Activated naive CD4-positive, alpha-beta T cell (primary cell): ENCODE results near the gene TMEM253.

Source experiments
- DNase-seq, 4 experiments: peaks; one replicate each; lab custom pipeline; 2025; lab: John Stamatoyannopoulos, UW

TMEM253 gene

GRCh38 chr14:21103710-21104447 is 3.0 kb downstream of the TMEM253 start:
- DNase-seq, result peak; percentile 81 to 92 (median 87)

DNA sequence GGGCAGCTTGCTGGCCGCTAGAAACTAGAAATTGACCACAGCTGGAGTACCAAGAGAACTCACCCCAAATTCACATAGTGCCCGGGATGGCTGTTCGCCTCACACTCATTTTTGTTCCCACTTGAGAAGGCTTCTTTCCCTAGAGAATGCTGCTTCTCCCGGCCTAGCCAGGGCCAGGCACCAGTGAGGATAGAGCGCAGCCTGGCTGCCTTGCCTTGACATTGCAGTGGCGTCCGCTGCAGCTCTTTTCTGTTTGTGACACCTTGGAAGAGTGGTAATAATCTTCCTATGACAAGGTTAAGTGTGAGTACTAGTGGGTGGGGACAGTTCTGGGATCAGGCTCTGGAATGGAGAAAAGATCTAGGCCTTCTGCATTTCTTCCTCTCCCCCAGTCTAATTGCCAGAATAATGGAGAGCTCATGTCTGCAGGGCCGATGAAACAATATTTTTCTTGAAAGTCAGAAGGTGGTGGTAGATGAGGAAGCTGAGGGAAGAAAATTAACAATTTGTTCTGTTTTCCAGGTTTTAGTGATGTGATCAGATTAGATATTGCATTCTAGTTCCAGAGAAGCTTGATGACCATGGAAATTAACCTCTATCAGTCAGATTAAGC is 3.7 kb downstream of the TMEM253 start:
- peak in 3 of 4 experiments; percentile 29 to 64 (median 42) for DNase-seq

- no peak for DNase-seq
Measured at GRCh38 chr14:21105095-21105494, 4.2 kb downstream of the TMEM253 start.

GRCh38 chr14:21106176-21106497 is 5.3 kb downstream of the TMEM253 start:
- no peak for DNase-seq

DNA sequence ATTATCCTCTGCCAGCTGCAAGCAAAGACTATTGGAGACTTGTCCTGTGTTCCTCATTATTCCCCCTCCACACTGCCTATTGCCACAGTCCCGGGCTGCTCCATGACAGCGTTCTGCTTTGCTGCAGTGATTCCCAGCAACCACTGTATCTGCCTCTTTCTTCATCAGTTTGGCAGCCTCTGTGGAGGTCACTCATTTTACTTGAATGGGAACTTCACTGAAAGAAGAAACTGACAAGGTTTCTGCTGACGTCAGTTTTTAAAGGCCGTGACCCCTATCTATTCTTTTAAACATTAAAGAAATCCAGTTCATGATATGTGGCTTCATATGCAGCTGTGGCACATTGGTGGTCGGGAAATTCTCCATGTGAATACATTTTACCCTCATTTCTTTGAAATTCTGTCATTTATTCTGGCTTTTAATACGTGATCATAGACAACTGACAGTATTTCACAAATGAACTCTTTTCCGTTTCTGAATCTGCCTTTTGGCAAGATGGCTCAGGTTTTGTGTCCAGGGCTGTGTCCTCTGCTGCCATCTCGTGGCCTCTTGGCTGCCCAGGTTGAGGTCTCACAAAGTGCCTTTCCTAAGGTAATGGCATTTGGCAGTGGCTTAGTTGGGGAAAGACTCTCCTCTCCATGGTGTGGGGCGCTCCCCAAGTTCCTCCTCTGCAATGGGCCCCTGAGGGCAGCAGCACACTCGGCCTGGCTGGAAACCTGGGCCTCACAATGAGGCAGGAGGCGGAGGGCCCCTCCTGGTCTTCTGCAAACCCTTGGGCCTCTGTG is 5.8 kb downstream of the TMEM253 start:
- DNase-seq, result peak; percentile 37 to 69 (median 52)

DNA sequence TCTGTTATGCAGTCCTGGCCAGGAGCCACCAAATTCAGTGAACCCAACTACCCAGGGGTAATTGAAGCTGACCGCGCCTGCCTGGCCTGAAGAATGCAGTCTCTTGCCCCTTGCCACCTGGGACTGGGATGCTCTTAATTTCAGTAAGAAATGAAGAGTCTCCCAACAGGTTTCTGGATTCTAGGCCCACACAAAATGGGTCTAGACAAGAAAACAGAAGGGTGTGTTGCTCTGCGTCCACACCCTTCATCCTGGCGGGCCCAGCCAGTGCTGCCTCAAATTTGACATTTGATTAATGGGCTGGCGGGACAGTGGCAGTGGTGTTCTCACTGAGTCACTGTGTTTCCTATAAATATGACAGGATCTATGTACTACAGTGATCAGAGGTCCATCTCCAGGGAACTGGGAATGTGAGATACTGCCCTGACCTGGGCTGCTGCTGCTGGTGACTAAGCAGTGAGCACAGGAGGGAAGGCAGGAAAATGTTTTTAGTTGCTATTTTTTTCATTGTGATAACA is 6.5 kb downstream of the TMEM253 start:
- DNase-seq, result no peak

DNA sequence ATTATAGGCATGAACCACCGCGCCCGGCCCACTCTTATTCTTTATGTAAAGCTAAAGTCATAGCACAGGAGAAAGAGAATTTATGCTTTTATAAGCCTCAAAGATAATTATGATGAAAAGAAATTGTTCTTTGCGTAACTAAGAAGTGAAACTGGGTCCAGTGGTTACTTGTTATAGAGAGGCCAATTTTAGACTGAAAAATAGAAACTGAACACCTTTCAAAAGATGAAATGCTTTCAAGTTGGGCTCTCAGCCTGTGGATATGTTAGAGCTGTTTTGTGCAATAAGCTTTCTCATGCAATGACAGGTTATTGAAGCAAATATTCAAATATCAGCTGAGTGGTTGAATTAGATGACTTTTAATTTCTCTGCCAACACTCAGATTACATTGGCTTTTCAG is 7.9 kb downstream of the TMEM253 start:
- DNase-seq, result no peak

GRCh38 chr14:21109377-21110138 is 8.7 kb downstream of the TMEM253 start:
- no peak for DNase-seq

GRCh38 chr14:21112255-21112654 is 11.4 kb downstream of the TMEM253 start:
- DNase-seq, result no peak

DNA sequence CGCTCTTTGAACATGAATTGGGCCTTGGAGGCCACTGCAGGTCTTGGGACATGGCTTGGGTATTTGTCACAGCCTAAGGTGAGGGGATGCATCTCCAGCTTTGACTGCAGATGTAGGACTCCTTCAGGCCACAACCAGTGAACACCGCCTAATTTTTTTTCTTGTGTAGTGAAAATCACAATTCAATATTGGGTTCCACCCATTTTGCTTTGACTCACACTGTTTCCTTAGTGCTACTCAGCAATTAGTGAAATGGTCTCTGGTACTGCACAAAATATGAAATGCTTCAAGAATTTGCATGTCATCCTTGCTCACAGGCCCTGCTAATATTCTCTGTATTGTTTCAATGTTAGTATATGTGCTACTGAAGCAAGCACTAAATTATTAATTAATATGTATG is 12.5 kb downstream of the TMEM253 start:
- DNase-seq, result no peak

GRCh38 chr14:21118933-21119332 is 18.1 kb downstream of the TMEM253 start:
- no peak for DNase-seq

DNA sequence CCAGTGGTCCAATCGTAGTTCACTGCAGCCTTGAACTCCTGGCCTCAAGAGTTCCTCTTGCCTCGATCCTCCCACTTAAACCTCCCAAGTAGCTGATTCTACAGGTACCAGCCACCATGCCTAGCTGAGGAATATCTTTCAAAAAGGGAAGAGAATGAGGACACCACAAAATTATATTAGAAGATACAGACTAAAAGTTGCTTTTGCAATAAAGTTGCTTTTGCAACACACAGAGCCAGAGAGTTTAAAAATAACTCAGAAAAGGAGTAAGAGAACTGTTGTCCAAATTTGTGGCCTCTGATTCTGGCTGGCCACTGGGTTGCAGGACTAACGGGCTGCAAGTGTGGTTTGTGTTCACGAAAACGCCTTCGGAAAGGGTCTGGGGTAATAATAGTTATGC is 19.8 kb downstream of the TMEM253 start:
- DNase-seq, result no peak

DNA sequence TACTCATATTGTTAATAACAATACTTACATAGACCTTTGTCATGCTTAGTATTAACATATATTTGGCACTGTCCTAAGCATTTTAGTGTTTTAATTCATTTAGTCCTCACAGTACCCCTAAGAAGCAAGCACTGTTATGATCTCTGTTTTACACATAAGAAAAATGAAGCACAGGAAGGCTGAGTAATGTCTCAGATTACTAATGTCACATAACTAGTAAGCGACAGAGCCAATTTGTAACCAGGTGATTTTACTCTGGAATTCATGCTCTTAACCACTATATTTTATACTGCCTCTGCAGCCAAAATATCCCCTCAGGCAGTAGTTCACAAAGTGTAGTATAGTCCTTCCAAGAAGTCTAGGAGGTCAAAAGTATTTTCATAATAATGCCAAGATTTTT is 20.3 kb downstream of the TMEM253 start:
- no peak for DNase-seq

DNA sequence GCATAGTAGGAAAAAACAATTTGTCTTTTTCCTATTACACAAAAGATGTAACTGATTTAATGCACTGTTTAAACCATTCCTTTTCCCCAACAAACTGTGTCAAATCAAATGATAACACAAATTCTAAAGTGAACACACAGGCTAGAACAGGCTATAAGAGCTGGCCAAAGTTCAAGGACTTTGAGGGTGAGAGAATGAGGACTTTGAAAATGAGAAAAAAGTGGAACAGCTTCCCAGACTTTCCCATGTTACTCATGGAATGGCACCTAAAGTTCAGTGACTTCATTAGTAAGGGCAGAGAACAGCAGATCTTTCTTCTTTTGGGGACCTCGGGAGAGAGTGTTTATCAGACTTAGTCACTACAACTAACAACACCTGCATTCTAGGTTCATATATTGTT is 22.6 kb downstream of the TMEM253 start:
- DNase-seq, result no peak

DNA sequence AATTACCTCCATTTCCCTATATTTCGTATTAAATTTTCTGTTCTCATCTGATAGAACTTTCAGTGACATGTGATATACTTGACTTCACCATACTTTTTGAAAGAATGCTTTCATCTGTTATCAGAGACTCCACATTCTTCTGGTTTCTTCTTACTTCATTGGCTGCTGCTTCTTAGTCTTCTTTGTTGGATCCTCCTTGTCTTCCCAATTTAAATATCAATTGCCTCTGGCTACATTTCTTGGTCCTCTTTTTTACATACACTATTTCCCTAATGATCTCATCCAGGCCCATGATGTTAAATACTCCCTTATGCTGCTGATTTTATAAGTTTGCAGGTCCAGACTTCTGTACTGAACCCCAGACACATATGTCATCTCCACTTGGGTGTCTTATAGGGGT is 33.0 kb downstream of the TMEM253 start:
- no peak for DNase-seq

DNA sequence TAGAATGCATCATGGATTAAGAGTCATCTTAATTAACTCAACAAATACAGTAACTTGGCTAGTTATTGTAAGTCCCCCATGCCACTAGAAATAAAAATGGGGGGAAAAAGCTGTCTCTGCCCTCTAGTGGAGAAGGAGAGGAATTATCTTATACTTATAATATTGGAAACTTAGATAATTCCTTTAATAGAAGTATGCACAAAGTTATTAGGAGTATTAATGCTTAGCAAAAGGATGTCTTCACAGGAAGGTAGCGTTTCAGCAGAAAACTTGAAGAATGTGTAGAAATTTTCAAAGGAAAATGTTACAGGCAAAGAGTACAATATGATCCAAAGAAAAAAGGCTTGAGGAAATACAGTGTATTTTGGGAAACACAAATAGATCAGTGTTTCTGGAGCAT is 35.2 kb downstream of the TMEM253 start:
- no peak for DNase-seq

- no peak for DNase-seq
Measured at GRCh38 chr14:21142357-21142756, 41.5 kb downstream of the TMEM253 start.

GRCh38 chr14:21145437-21145836 is 44.6 kb downstream of the TMEM253 start:
- DNase-seq, result no peak

DNA sequence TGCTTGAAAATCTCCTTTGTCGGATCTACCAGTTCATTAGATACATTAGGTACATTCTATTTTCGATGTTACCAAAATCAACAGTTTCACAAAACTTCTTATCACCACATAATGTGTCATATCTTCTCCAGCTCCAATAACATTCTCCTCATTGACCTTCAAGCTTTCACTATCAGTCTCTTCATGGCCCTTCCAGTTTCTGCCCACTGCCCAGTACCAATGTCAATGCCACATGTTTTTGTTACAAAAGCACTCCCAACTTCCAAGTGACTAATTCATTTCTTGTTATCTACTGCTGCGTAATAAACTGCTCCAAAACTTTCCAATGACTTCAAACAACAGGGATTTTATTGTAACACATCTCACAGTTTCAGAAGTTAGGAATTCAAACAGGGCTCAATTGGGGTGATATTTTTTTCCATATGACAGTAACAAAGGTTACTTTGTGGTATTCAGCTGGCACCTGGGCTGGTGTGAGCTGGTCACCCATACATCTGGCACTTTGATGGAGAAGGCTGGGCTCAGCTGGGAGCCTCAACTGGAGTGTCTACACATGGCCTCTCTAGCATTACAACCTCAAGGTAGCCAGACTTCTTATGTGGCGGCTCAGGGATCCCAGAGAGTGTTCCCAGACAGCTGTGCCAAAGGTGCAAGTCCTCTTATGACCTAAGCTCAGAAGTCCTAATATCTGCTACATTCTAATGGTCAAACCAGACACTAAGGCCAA is 48.9 kb downstream of the TMEM253 start:
- no peak for DNase-seq
